Effector memory CD4-positive, alpha-beta T cell (primary cell): ENCODE measurements around the gene SMTNL2.
"Not testable (repeated sequence)": the region's sequence is repeated elsewhere in the genome, so short reads cannot be mapped to it uniquely, and the experiment has no call there.

Experiments used
- DNase-seq, 3 donors: peaks; one replicate each; pipeline ENCODE4 v3.0.0-alpha.2; 2020
- H3K27ac ChIP-seq: 2 replicates; pipeline ENCODE4 v1.7.0; 2013; ENCODE audit warnings: mild to moderate bottlenecking, low read length, moderate library complexity; ENCODE audit not compliant: insufficient read depth, poor library complexity, severe bottlenecking
- H3K27me3 ChIP-seq: replicated peaks from 2 replicates; pipeline ENCODE4 v1.7.0; 2013; ENCODE audit warnings: mild to moderate bottlenecking, low read length; ENCODE audit not compliant: insufficient read depth, control insufficient read depth, poor library complexity, severe bottlenecking
- H3K36me3 ChIP-seq: 2 replicates; pipeline ENCODE4 v1.7.0; 2013; ENCODE audit warnings: mild to moderate bottlenecking, low read length, moderate library complexity; ENCODE audit not compliant: control insufficient read depth, insufficient read depth
- H3K4me1 ChIP-seq: 2 replicates; pipeline ENCODE4 v1.7.0; 2013; ENCODE audit warnings: low read length, mild to moderate bottlenecking; ENCODE audit not compliant: control insufficient read depth, insufficient read depth, poor library complexity, severe bottlenecking
- H3K4me3 ChIP-seq: 2 replicates; pipeline ENCODE4 v1.7.0; 2013; ENCODE audit warnings: low read length, low read depth, mild to moderate bottlenecking; ENCODE audit not compliant: insufficient read depth, poor library complexity, severe bottlenecking
- H3K9me3 ChIP-seq: 2 replicates; pipeline ENCODE4 v1.7.0; 2013; ENCODE audit warnings: mild to moderate bottlenecking, low read length, moderate library complexity; ENCODE audit not compliant: control insufficient read depth

The SMTNL2 gene

GRCh38 chr17:4592240-4593005 is 8.1 kb downstream of the SMTNL2 start:
- no peak for DNase-seq
- Histone ChIP-seq H3K36me3 (no peaks in the 10 kb centered on the region), H3K4me1 (no peaks in the 10 kb centered on the region), H3K9me3 (no peaks in the 10 kb centered on the region), H3K27ac (no peak overlapping the region), H3K4me3 (no peak overlapping the region), H3K27me3 (no peaks in the 10 kb centered on the region)

- no peaks in the 10 kb centered on the region for H3K27me3 ChIP-seq
Measured at GRCh38 chr17:4593021-4593421, 8.7 kb downstream of the SMTNL2 start.

GRCh38 chr17:4594406-4594805 is 10.1 kb downstream of the SMTNL2 start:
- no peak for DNase-seq
- Histone ChIP-seq H3K27ac (no peak overlapping the region), H3K36me3 (no peaks in the 10 kb centered on the region), H3K4me3 (no peak overlapping the region), H3K9me3 (no peaks in the 10 kb centered on the region), H3K27me3 (peaks cover 3% of the 10 kb centered on the region), H3K4me1 (no peaks in the 10 kb centered on the region)

More at GRCh38 chr17:4593021-4593421, 8.7 kb downstream of the SMTNL2 start:
- Histone ChIP-seq H3K9me3 (no peaks in the 10 kb centered on the region), H3K4me1 (no peaks in the 10 kb centered on the region), H3K36me3 (no peaks in the 10 kb centered on the region), H3K27ac (no peak overlapping the region), H3K4me3 (no peak overlapping the region)
- DNase-seq = no peak

GRCh38 chr17:4594931-4595684 is 10.8 kb downstream of the SMTNL2 start:
- H3K4me3 ChIP-seq = no peak overlapping the region
- peaks cover 3% of the 10 kb centered on the region for H3K27me3 ChIP-seq
- H3K9me3 ChIP-seq = no peaks in the 10 kb centered on the region
- H3K27ac ChIP-seq = no peak overlapping the region
- H3K36me3 ChIP-seq = no peaks in the 10 kb centered on the region
- DNase-seq = no peak
- no peaks in the 10 kb centered on the region for H3K4me1 ChIP-seq

- not testable (repeated sequence) for H3K36me3 ChIP-seq, H3K27me3 ChIP-seq, H3K4me3 ChIP-seq, H3K9me3 ChIP-seq, H3K27ac ChIP-seq, DNase-seq, H3K4me1 ChIP-seq
Measured at GRCh38 chr17:4595685-4596342, 11.5 kb downstream of the SMTNL2 start.

GRCh38 chr17:4596636-4597380 is 12.5 kb downstream of the SMTNL2 start:
- Histone ChIP-seq H3K27me3 (peaks cover 3% of the 10 kb centered on the region), H3K4me3 (no peak overlapping the region), H3K27ac (no peak overlapping the region), H3K9me3 (no peaks in the 10 kb centered on the region), H3K36me3 (no peaks in the 10 kb centered on the region), H3K4me1 (no peaks in the 10 kb centered on the region)
- no peak for DNase-seq

GRCh38 chr17:4597975-4598374 is 13.6 kb downstream of the SMTNL2 start:
- Histone ChIP-seq H3K27ac (no peak overlapping the region), H3K9me3 (no peaks in the 10 kb centered on the region), H3K4me3 (no peak overlapping the region), H3K27me3 (peaks cover 3% of the 10 kb centered on the region), H3K4me1 (no peaks in the 10 kb centered on the region), H3K36me3 (no peaks in the 10 kb centered on the region)
- DNase-seq = no peak

- no peak for DNase-seq
- Histone ChIP-seq H3K36me3 (no peaks in the 10 kb centered on the region), H3K4me3 (no peak overlapping the region), H3K27ac (no peak overlapping the region), H3K9me3 (no peaks in the 10 kb centered on the region), H3K27me3 (peaks cover 3% of the 10 kb centered on the region), H3K4me1 (no peaks in the 10 kb centered on the region)
Measured at GRCh38 chr17:4598776-4599504, 14.6 kb downstream of the SMTNL2 start.

GRCh38 chr17:4599505-4600281 is 15.4 kb downstream of the SMTNL2 start:
- H3K27me3 ChIP-seq = peaks cover 3% of the 10 kb centered on the region
- H3K27ac ChIP-seq = no peak overlapping the region
- H3K4me1 ChIP-seq = no peaks in the 10 kb centered on the region
- no peak overlapping the region for H3K4me3 ChIP-seq
- no peaks in the 10 kb centered on the region for H3K9me3 ChIP-seq
- no peaks in the 10 kb centered on the region for H3K36me3 ChIP-seq
- DNase-seq = no peak
